Endometrial microvascular endothelial cells (primary cell): Measurements from ENCODE around the gene FAM193B. TPM values are rescaled to one million over a fixed set of nuclear protein-coding genes. Genes with fewer than 3 reads are reported as not detected.
"Not testable (repeated sequence)": the region's sequence is repeated elsewhere in the genome, so short reads cannot be mapped to it uniquely, and the experiment has no call there.

ENCODE experiments used
- in situ Hi-C: cut with HindIII; loops from 2 replicates; pipeline ENCODE4 v1.10.0; 2017; ENCODE audit warnings: low sequenced_read_pairs, low pct_unique_long_range_greater_than_20kb; ENCODE audit errors: inconsistent ontology term
- total RNA-seq: library from RNA; depleted of rRNA; stranded (reverse); fragments of >200 nt; gene quantifications from one replicate; pipeline ENCODE4 v1.2.3, GENCODE V29; 2015; ENCODE audit errors: inconsistent ontology term

Gene FAM193B
- total RNA-seq, 1 donor from 2014 or later, result 32.3 TPM

- in situ Hi-C loops, result no loop called here
Measured at GRCh38 chr5:177590406-177590805, 36.0 kb upstream of the FAM193B start.

- in situ Hi-C loops, result no loop called here
Measured at GRCh38 chr5:177588413-177588909, 34.1 kb upstream of the FAM193B start.

- in situ Hi-C loops, result no loop called here
Measured at GRCh38 chr5:177578316-177578715, 24.0 kb upstream of the FAM193B start.

GRCh38 chr5:177576169-177576568 is 21.8 kb upstream of the FAM193B start:
- in situ Hi-C loops, result no loop called here

- in situ Hi-C loops, result no loop called here
Measured at GRCh38 chr5:177575488-177575887, 21.1 kb upstream of the FAM193B start.

GRCh38 chr5:177569894-177570293 is 15.5 kb upstream of the FAM193B start:
- in situ Hi-C loops, result no loop called here

- in situ Hi-C loops, result no loop called here
Measured at GRCh38 chr5:177568326-177568725, 14.0 kb upstream of the FAM193B start.

GRCh38 chr5:177565046-177565445 is 10.7 kb upstream of the FAM193B start:
- in situ Hi-C loops, result no loop called here

GRCh38 chr5:177559446-177559941 is 5.1 kb upstream of the FAM193B start:
- in situ Hi-C loops, result not testable (repeated sequence)

GRCh38 chr5:177557796-177558195 is 3.4 kb upstream of the FAM193B start:
- in situ Hi-C loops, result no loop called here

- in situ Hi-C loops, result no loop called here
Measured at GRCh38 chr5:177557041-177557647, 2.8 kb upstream of the FAM193B start.

- in situ Hi-C loops, result no loop called here
Measured at GRCh38 chr5:177555665-177556064, 1.3 kb upstream of the FAM193B start.

- in situ Hi-C loops, result no loop called here
Measured at GRCh38 chr5:177555228-177555627, 865 bp upstream of the FAM193B start.

- in situ Hi-C loops, result no loop called here
Measured at GRCh38 chr5:177553671-177554429, 513 bp downstream of the FAM193B start.

- in situ Hi-C loops, result no loop called here
Measured at GRCh38 chr5:177552839-177553455, 1.4 kb downstream of the FAM193B start.

GRCh38 chr5:177550122-177550521 is 4.2 kb downstream of the FAM193B start:
- in situ Hi-C loops, result no loop called here

GRCh38 chr5:177548495-177548894 is 5.9 kb downstream of the FAM193B start:
- in situ Hi-C loops, result no loop called here

- in situ Hi-C loops, result no loop called here
Measured at GRCh38 chr5:177547736-177548135, 6.6 kb downstream of the FAM193B start.

- in situ Hi-C loops, result no loop called here
Measured at GRCh38 chr5:177546258-177546741, 8.1 kb downstream of the FAM193B start.
